DOHH2 (cell line): ENCODE results near the gene NOXO1.

ENCODE experiments used
- CTCF ChIP-seq: fragments of 200-600 bp; sonication (generic); IDR thresholded peaks from one replicate; pipeline ENCODE4 v1.5.1; 2014; ENCODE audit warnings: antibody characterized with exemption, mild to moderate bottlenecking, low read depth, low read length; ENCODE audit not compliant: poor library complexity, severe bottlenecking
- EZH2phosphoT487 ChIP-seq: fragments of 200-600 bp; sonication (generic); IDR thresholded peaks from 2 replicates; pipeline ENCODE4 v1.6.1; 2017; ENCODE audit warnings: borderline replicate concordance, mild to moderate bottlenecking, antibody characterized with exemption, low read length, moderate library complexity, mixed read lengths

- TF ChIP-seq CTCF (no peak), EZH2phosphoT487 (no peak)
Observed at GRCh38 chr16:2028620-2029220, 47.5 kb upstream of the NOXO1 start.
